ENCODE results near the gene TRIM47.

GRCh38 chr17:75847614-75848522 lies 30.5 kb downstream of the TRIM47 start:
- TF ChIP-seq CTCF (conservative IDR thresholded peaks at IDR 0.05; ENCODE audit: low read depth, low read length) (no peak), EZH2 (IDR thresholded peaks at IDR 0.05; ENCODE audit: borderline replicate concordance, low read depth, low read length, poor library complexity, severe bottlenecking) (no peak)

All from A673 (cell line).